Cortex of kidney (tissue), 1 donor: ENCODE data around the gene MCRS1.

Experiments
- DNase-seq: peaks from one replicate; lab custom pipeline; 2025; lab: John Stamatoyannopoulos, UW

MCRS1 gene

GRCh38 chr12:49582850-49583249, 14.9 kb upstream of the MCRS1 start:
- no peak for DNase-seq

GRCh38 chr12:49582201-49582600, 14.3 kb upstream of the MCRS1 start:
- DNase-seq = no peak

GRCh38 chr12:49580572-49581535, 12.9 kb upstream of the MCRS1 start:
- DNase-seq = no peak

GRCh38 chr12:49578471-49579112, 10.7 kb upstream of the MCRS1 start:
- DNase-seq = no peak

- DNase-seq = no peak
These were observed 9.8 kb upstream of the MCRS1 start for GRCh38 chr12:49577589-49578315.

GRCh38 chr12:49568442-49569162, 660 bp upstream of the MCRS1 start:
- no peak for DNase-seq

- no peak for DNase-seq
These were observed 686 bp downstream of the MCRS1 start for GRCh38 chr12:49567302-49567610.

- DNase-seq = no peak
These were observed 1.6 kb downstream of the MCRS1 start for GRCh38 chr12:49566361-49566760.

- DNase-seq = no peak
These were observed 2.3 kb downstream of the MCRS1 start for GRCh38 chr12:49565406-49566265.

- DNase-seq = no peak
These were observed 3.1 kb downstream of the MCRS1 start for GRCh38 chr12:49564686-49565405.

- no peak for DNase-seq
These were observed 3.8 kb downstream of the MCRS1 start for GRCh38 chr12:49563951-49564685.

GRCh38 chr12:49562831-49563230, 5.1 kb downstream of the MCRS1 start:
- DNase-seq = no peak

- DNase-seq = no peak
These were observed 5.7 kb downstream of the MCRS1 start for GRCh38 chr12:49562233-49562632.

GRCh38 chr12:49560695-49561094, 7.2 kb downstream of the MCRS1 start:
- no peak for DNase-seq

GRCh38 chr12:49559011-49559675, 8.8 kb downstream of the MCRS1 start:
- DNase-seq = no peak

- DNase-seq = no peak
These were observed 9.4 kb downstream of the MCRS1 start for GRCh38 chr12:49558526-49558925.

- no peak for DNase-seq
These were observed 10.1 kb downstream of the MCRS1 start for GRCh38 chr12:49557917-49558215.

- DNase-seq = no peak
These were observed 10.6 kb downstream of the MCRS1 start for GRCh38 chr12:49557187-49557916.
